Hepatocyte (in vitro differentiated cells): ENCODE data around the gene OXLD1. TPM values are rescaled to one million over a fixed set of nuclear protein-coding genes. Genes with fewer than 3 reads are reported as not detected.

Source experiments
- DNase-seq: peaks from one replicate; pipeline ENCODE4 v3.0.0-alpha.2; 2016; ENCODE audit warnings: low spot score
- H2AFZ ChIP-seq: fragments of 200-600 bp; sonication (generic); 2 replicates; pipeline ENCODE4 v1.6.0; 2016; ENCODE audit warnings: antibody characterized with exemption, mild to moderate bottlenecking
- H3K27ac ChIP-seq: fragments of 200-600 bp; sonication (generic); 2 replicates; pipeline ENCODE4 v1.5.1; 2016; ENCODE audit warnings: mild to moderate bottlenecking
- H3K27me3 ChIP-seq: fragments of 200-600 bp; sonication (generic); 2 replicates; pipeline ENCODE4 v1.6.1; 2016
- H3K36me3 ChIP-seq: fragments of 200-600 bp; sonication (generic); replicated peaks from 2 replicates; pipeline ENCODE4 v1.5.1; 2016; ENCODE audit warnings: low read depth; ENCODE audit not compliant: insufficient read depth
- H3K4me1 ChIP-seq: fragments of 200-600 bp; sonication (generic); 2 replicates; pipeline ENCODE4 v1.5.1; 2016; ENCODE audit warnings: mild to moderate bottlenecking, moderate library complexity; ENCODE audit not compliant: insufficient read depth
- H3K4me2 ChIP-seq: fragments of 200-600 bp; sonication (generic); 2 replicates; pipeline ENCODE4 v1.6.0; 2016
- H3K4me3 ChIP-seq: fragments of 200-600 bp; sonication (generic); 2 replicates; pipeline ENCODE4 v1.5.1; 2016; ENCODE audit warnings: mild to moderate bottlenecking
- H3K79me2 ChIP-seq: fragments of 200-600 bp; sonication (generic); 2 replicates; pipeline ENCODE4 v1.6.0; 2017; ENCODE audit warnings: mild to moderate bottlenecking
- H3K9me2 ChIP-seq: fragments of 200-600 bp; sonication (generic); replicated peaks from 2 replicates; pipeline ENCODE4 v1.6.0; 2017; ENCODE audit warnings: mild to moderate bottlenecking; ENCODE audit not compliant: insufficient read depth
- H3K9me3 ChIP-seq: fragments of 200-600 bp; sonication (generic); 2 replicates; pipeline ENCODE4 v1.5.1; 2016; ENCODE audit warnings: low read depth, mild to moderate bottlenecking
- H4K20me1 ChIP-seq: fragments of 200-600 bp; sonication (generic); 2 replicates; pipeline ENCODE4 v1.6.0; 2016; ENCODE audit warnings: mild to moderate bottlenecking; ENCODE audit not compliant: insufficient read depth, poor library complexity, severe bottlenecking
- CTCF ChIP-seq: fragments of 200-600 bp; sonication (generic); IDR thresholded peaks from 2 replicates; pipeline ENCODE4 v1.5.1; 2016; ENCODE audit warnings: antibody characterized with exemption, mild to moderate bottlenecking; ENCODE audit not compliant: poor library complexity
- EZH2 ChIP-seq: fragments of 200-600 bp; sonication (generic); IDR thresholded peaks from 2 replicates; pipeline ENCODE4 v1.6.1; 2016; ENCODE audit warnings: antibody characterized with exemption, mild to moderate bottlenecking, borderline replicate concordance
- EZH2phosphoT487 ChIP-seq: fragments of 200-600 bp; sonication (generic); IDR thresholded peaks from one replicate; pipeline ENCODE4 v1.6.1; 2018; ENCODE audit warnings: antibody characterized with exemption, mild to moderate bottlenecking, low read depth, moderate library complexity; ENCODE audit not compliant: unreplicated experiment, severe bottlenecking
- WGBS: methylation state at CpG from one replicate; pipeline ENCODE4 v1.1.6; 2016; ENCODE audit warnings: low lambda C conversion rate; ENCODE audit errors: missing lambda C conversion rate; 5-methylcytosine and 5-hydroxymethylcytosine counted together
- polyA plus RNA-seq: library from polyadenylated mRNA; unstranded; fragments of >200 nt; fragmentation: Nextera tagmentation; extraction: Ambion mirVana; gene quantifications from 2 replicates; pipeline ENCODE4 v1.2.1, GENCODE V29; 2016
- total RNA-seq: library from RNA; depleted of rRNA; stranded (reverse); fragments of >200 nt; gene quantifications from 2 replicates; pipeline ENCODE4 v1.2.3, GENCODE V29; 2014

Gene OXLD1
- total and polyA plus RNA-seq, 2 experiments from 2014 or later, result 37.8 to 39.8 TPM

GRCh38 chr17:81690549-81690948 is 24.1 kb upstream of the OXLD1 start:
- H3K4me3 ChIP-seq, result no peak overlapping the region
- TF ChIP-seq EZH2, result no peak
- no peak for TF ChIP-seq CTCF
- no peak for TF ChIP-seq EZH2phosphoT487
- H3K27ac ChIP-seq, result no peak overlapping the region
- H3K9me2 ChIP-seq, result no peaks in the 10 kb centered on the region
- H3K9me3 ChIP-seq, result no peaks in the 10 kb centered on the region
- 94% methylated on average over 15 of the region's 17 CpGs for WGBS
- no peaks in the 10 kb centered on the region for H3K36me3 ChIP-seq
- no peak overlapping the region for H2AFZ ChIP-seq
- peaks cover 28% of the 10 kb centered on the region for H3K79me2 ChIP-seq
- no peak for DNase-seq
- H3K4me1 ChIP-seq, result no peaks in the 10 kb centered on the region
- no peaks in the 10 kb centered on the region for H3K27me3 ChIP-seq
- H4K20me1 ChIP-seq, result peaks cover 6% of the 10 kb centered on the region
- H3K4me2 ChIP-seq, result no peak overlapping the region

GRCh38 chr17:81690066-81690465 is 23.7 kb upstream of the OXLD1 start:
- H3K4me3 ChIP-seq, result no peak overlapping the region
- no peaks in the 10 kb centered on the region for H3K27me3 ChIP-seq
- no peak for DNase-seq
- no peaks in the 10 kb centered on the region for H3K36me3 ChIP-seq
- H3K79me2 ChIP-seq, result peaks cover 33% of the 10 kb centered on the region
- H3K4me2 ChIP-seq, result no peak overlapping the region
- no peak overlapping the region for H2AFZ ChIP-seq
- H4K20me1 ChIP-seq, result peaks cover 11% of the 10 kb centered on the region
- no peaks in the 10 kb centered on the region for H3K9me2 ChIP-seq
- 95% methylated on average over 18 of the region's 18 CpGs for WGBS
- H3K27ac ChIP-seq, result no peak overlapping the region
- H3K9me3 ChIP-seq, result no peaks in the 10 kb centered on the region
- peaks cover 5% of the 10 kb centered on the region for H3K4me1 ChIP-seq
- TF ChIP-seq EZH2phosphoT487 (no peak), EZH2 (no peak), CTCF (no peak)

- peaks cover 15% of the 10 kb centered on the region for H4K20me1 ChIP-seq
- no peaks in the 10 kb centered on the region for H3K36me3 ChIP-seq
- peaks cover 12% of the 10 kb centered on the region for H3K4me1 ChIP-seq
- no peak for TF ChIP-seq CTCF
- no peak for TF ChIP-seq EZH2phosphoT487
- TF ChIP-seq EZH2, result no peak
- no peak overlapping the region for H3K4me3 ChIP-seq
- H2AFZ ChIP-seq, result no peak overlapping the region
- H3K9me3 ChIP-seq, result no peaks in the 10 kb centered on the region
- no peak for DNase-seq
- no peak overlapping the region for H3K27ac ChIP-seq
- no peaks in the 10 kb centered on the region for H3K27me3 ChIP-seq
- H3K79me2 ChIP-seq, result peaks cover 44% of the 10 kb centered on the region
- H3K4me2 ChIP-seq, result no peak overlapping the region
- H3K9me2 ChIP-seq, result no peaks in the 10 kb centered on the region
- WGBS, result 98% methylated on average over 14 of the region's 14 CpGs
These were observed 22.2 kb upstream of the OXLD1 start for GRCh38 chr17:81688616-81689015.
